HUES6 (cell line): Measurements from ENCODE around the gene ALG9.

Experiments used
- H3K27ac ChIP-seq: 2 replicates; pipeline ENCODE4 v1.7.0; 2013; ENCODE audit warnings: low read depth, mild to moderate bottlenecking, low read length, inconsistent platforms
- H3K27me3 ChIP-seq: 2 replicates; pipeline ENCODE4 v1.6.1; 2013; ENCODE audit warnings: low read length; ENCODE audit not compliant: control insufficient read depth, insufficient read depth
- H3K36me3 ChIP-seq: 2 replicates; pipeline ENCODE4 v1.6.1; 2013; ENCODE audit warnings: low read length; ENCODE audit not compliant: control insufficient read depth, insufficient read depth
- H3K4me1 ChIP-seq: 2 replicates; pipeline ENCODE4 v1.6.1; 2013; ENCODE audit warnings: low read length; ENCODE audit not compliant: control insufficient read depth, insufficient read depth
- H3K4me3 ChIP-seq: 2 replicates; pipeline ENCODE4 v1.5.1; 2013; ENCODE audit warnings: low read depth, low read length
- H3K9ac ChIP-seq: one replicate; pipeline ENCODE4 v1.6.1; 2013; ENCODE audit warnings: mild to moderate bottlenecking, low read length
- H3K9me3 ChIP-seq: 2 replicates; pipeline ENCODE4 v1.6.1; 2013; ENCODE audit warnings: low read depth, low read length; ENCODE audit not compliant: control insufficient read depth, insufficient read depth

The ALG9 gene

DNA sequence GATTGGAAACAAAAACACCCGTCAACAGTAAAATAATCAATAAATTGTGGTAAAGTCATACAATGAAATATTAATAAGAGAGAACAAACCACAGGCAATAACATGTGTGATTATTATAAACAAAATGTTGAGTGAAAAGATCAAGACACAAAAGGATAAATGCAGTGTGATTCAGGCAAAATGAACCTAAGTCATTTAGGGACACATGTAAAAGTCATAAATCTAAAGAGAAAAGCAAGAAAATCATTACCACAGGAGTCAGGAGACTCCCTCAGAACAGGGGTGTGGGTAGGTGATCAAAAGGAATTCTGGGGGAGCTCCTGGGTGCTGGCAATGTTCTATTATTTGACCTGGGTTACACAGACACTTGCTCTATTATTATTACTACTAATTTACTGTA is 57.3 kb downstream of the ALG9 start:
- Histone ChIP-seq H3K36me3 (no peaks in the 10 kb centered on the region), H3K4me1 (no peaks in the 10 kb centered on the region), H3K27me3 (no peaks in the 10 kb centered on the region), H3K4me3 (no peak overlapping the region), H3K9me3 (no peaks in the 10 kb centered on the region), H3K27ac (no peak overlapping the region), H3K9ac (no peak overlapping the region)

DNA sequence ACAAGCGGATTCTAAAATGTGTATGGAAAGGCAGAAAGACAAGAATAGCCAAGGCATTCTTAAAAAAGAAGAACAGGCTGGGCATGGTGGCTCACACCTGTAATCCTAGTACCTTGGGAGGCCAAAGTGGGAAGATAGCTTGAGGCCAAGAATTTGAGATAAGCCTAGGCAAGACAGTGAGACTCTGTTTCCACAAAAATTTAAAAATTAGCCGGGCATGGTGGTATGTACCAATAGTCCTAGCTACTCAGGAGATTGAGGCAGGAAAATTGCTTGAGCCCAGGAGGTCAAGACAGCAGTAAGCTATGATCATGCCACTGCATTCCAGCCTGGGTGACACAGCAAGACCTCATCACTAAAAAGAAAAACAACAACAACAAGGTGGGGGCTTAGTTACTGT is 59.2 kb downstream of the ALG9 start:
- Histone ChIP-seq H3K27me3 (no peaks in the 10 kb centered on the region), H3K9ac (no peak overlapping the region), H3K4me1 (no peaks in the 10 kb centered on the region), H3K36me3 (no peaks in the 10 kb centered on the region), H3K9me3 (no peaks in the 10 kb centered on the region), H3K4me3 (no peak overlapping the region), H3K27ac (no peak overlapping the region)

GRCh38 chr11:111811445-111811844 is 59.9 kb downstream of the ALG9 start:
- Histone ChIP-seq H3K9me3 (no peaks in the 10 kb centered on the region), H3K27me3 (no peaks in the 10 kb centered on the region), H3K4me1 (no peaks in the 10 kb centered on the region), H3K9ac (no peak overlapping the region), H3K27ac (no peak overlapping the region), H3K36me3 (no peaks in the 10 kb centered on the region), H3K4me3 (no peak overlapping the region)

- Histone ChIP-seq H3K4me3 (no peak overlapping the region), H3K27me3 (no peaks in the 10 kb centered on the region), H3K4me1 (no peaks in the 10 kb centered on the region), H3K27ac (no peak overlapping the region), H3K9me3 (no peaks in the 10 kb centered on the region), H3K36me3 (peaks cover 6% of the 10 kb centered on the region; the same call in 1 of the 2 replicates), H3K9ac (no peak overlapping the region)
These were observed 62.5 kb downstream of the ALG9 start for GRCh38 chr11:111808834-111809233.

- peaks cover 6% of the 10 kb centered on the region; the same call in 1 of the 2 replicates for H3K36me3 ChIP-seq
- no peak overlapping the region for H3K4me3 ChIP-seq
- H3K27me3 ChIP-seq = no peaks in the 10 kb centered on the region
- no peaks in the 10 kb centered on the region for H3K9me3 ChIP-seq
- no peaks in the 10 kb centered on the region for H3K4me1 ChIP-seq
- H3K9ac ChIP-seq = no peak overlapping the region
- no peak overlapping the region for H3K27ac ChIP-seq
These were observed 63.3 kb downstream of the ALG9 start for GRCh38 chr11:111808063-111808588.

- H3K4me3 ChIP-seq = no peak overlapping the region
- peaks cover 9% of the 10 kb centered on the region; the same call in 1 of the 2 replicates for H3K36me3 ChIP-seq
- H3K9ac ChIP-seq = no peak overlapping the region
- no peaks in the 10 kb centered on the region for H3K27me3 ChIP-seq
- no peaks in the 10 kb centered on the region for H3K9me3 ChIP-seq
- H3K27ac ChIP-seq = no peak overlapping the region
- no peaks in the 10 kb centered on the region for H3K4me1 ChIP-seq
These were observed 64.3 kb downstream of the ALG9 start for GRCh38 chr11:111807076-111807475.

- Histone ChIP-seq H3K4me1 (no peaks in the 10 kb centered on the region), H3K27ac (no peak overlapping the region), H3K9ac (no peak overlapping the region), H3K9me3 (no peaks in the 10 kb centered on the region), H3K27me3 (no peaks in the 10 kb centered on the region), H3K36me3 (peaks cover 9% of the 10 kb centered on the region; the same call in 1 of the 2 replicates), H3K4me3 (no peak overlapping the region)
These were observed 70.2 kb downstream of the ALG9 start for GRCh38 chr11:111801135-111801534.

DNA sequence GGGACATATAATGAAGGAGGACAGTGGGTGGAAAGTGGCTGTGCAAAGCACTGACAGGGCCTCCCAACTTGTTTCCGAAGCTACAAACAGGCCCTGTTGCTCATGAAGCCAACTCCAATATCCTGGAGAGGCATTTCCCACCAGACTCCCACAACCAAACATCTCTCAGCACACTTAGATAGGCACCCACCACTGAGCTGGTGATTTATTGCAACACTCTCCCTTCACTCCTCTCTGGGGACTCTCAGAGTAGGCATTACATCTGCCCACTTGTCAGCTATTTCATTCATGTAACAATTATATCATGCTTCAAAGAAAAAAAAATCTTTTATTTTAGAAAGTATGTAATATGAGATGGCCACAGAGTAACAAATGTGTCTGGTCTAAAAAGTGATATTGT is 73.1 kb downstream of the ALG9 start:
- H3K27ac ChIP-seq = no peak overlapping the region
- H3K36me3 ChIP-seq = 0 out of 2 replicates have a peak, but pooled peaks cover 3% of the 10 kb centered on the region

GRCh38 chr11:111797145-111797581 is 74.2 kb downstream of the ALG9 start:
- Histone ChIP-seq H3K9ac (no peak overlapping the region), H3K4me1 (no peaks in the 10 kb centered on the region), H3K27ac (no peak overlapping the region), H3K27me3 (no peaks in the 10 kb centered on the region), H3K36me3 (no peaks in the 10 kb centered on the region), H3K4me3 (no peak overlapping the region), H3K9me3 (no peaks in the 10 kb centered on the region)

More for the DNA sequence above, 73.1 kb downstream of the ALG9 start:
- no peaks in the 10 kb centered on the region for H3K27me3 ChIP-seq
- H3K9me3 ChIP-seq = no peaks in the 10 kb centered on the region
- H3K9ac ChIP-seq = no peak overlapping the region
- no peaks in the 10 kb centered on the region for H3K4me1 ChIP-seq
- no peak overlapping the region for H3K4me3 ChIP-seq

DNA sequence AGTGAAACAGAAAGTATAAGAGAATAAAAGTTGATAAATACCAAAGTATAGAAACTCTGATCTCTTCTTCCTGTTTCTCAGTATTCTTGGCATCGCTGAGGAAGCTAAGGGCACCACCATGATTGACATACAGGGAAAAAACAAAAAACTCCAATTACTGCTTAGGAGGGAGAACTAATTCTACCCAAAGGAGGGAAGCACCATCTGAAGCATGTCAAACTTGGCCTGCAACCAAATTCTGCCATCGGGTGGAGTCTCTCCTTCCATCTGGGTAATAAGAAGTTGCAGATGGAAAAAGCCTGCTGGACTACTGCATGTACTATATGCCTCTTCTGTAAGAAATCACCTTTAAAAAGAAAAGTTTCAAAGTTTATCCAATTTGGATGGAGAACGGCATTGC is 74.7 kb downstream of the ALG9 start:
- H3K27ac ChIP-seq = no peak overlapping the region

DNA sequence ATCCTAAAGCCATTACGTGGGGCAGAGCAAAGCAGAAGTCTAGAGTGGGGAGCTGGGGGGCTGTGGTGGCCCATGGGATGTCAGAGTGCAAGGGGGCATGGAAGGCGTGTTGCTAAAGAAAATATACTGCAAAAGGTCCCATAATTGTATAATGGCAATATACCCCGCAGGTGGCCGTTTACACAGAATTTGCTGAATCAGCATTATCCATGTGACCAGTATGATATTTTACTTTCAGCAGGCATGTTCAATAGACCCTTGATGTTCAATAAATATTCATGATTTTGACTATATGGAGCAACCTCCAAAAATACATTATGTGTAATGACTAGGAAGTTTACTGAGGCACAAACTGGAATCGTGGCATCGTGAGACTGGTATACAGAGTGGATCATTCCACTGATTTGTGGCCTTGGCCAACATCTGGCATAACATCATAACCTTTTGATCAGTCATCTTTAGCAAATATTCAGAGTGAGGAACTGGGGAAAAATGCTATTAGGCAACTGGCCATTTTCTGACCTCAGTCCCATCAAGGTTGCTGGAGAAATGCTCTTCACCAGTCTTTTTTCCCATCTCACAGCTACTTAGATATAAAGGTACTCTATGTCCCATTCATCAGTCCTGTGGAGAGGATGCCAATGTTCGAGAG is 75.9 kb downstream of the ALG9 start:
- no peaks in the 10 kb centered on the region for H3K9me3 ChIP-seq
- H3K9ac ChIP-seq = no peak overlapping the region
- H3K4me1 ChIP-seq = no peaks in the 10 kb centered on the region
- H3K27ac ChIP-seq = no peak overlapping the region
- no peak overlapping the region for H3K4me3 ChIP-seq
- H3K36me3 ChIP-seq = no peaks in the 10 kb centered on the region
- H3K27me3 ChIP-seq = no peaks in the 10 kb centered on the region

More for the DNA sequence above, 74.7 kb downstream of the ALG9 start:
- no peak overlapping the region for H3K9ac ChIP-seq
- no peaks in the 10 kb centered on the region for H3K4me1 ChIP-seq
- H3K36me3 ChIP-seq = no peaks in the 10 kb centered on the region
- no peak overlapping the region for H3K4me3 ChIP-seq
- H3K27me3 ChIP-seq = no peaks in the 10 kb centered on the region
- no peaks in the 10 kb centered on the region for H3K9me3 ChIP-seq
